Iris pigment epithelial cell (primary cell): ENCODE measurements around the gene SPATA21.

Experiments
- DNase-seq: peaks from one replicate; pipeline ENCODE4 v3.0.0-alpha.2; 2011; ENCODE audit warnings: low read depth

SPATA21 gene

DNA sequence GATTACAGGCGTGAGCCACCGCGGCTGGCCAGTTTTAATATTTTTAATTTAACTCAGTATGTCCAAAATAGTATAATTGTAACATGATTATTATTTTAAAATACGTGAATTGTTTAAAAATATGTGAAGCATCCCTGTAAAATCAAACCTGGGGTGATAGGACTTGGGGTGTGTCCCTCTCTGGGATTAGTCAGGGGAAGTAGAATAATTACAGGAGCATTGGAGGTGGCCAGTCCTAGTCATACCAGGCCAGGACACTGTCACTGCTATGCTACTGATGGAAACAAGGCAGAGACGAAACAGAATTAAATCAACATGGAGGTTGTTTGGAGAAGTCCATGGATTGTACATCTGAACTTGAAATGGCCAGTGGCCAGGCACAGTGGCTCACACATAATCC is 53.3 kb downstream of the SPATA21 start:
- DNase-seq = no peak

DNA sequence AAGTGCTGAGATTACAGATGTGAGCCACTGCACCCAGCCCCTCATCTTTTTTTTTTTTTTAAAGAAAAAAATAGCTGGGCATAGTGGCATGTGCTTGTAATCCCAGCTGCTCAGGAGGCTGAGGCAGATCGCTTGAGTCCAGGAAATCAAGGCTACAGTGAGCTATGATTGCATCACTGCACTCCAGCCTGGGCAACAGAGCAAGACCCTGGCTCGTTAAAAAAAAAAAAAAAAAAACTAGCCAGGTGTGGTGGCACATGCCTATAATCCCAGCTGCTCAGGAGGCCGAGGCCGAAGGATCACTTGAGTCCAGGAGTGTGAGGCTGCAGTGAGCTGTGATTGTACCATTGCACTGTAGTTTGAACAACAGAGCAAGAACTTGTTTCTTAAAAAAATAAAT is 56.4 kb downstream of the SPATA21 start:
- no peak for DNase-seq

DNA sequence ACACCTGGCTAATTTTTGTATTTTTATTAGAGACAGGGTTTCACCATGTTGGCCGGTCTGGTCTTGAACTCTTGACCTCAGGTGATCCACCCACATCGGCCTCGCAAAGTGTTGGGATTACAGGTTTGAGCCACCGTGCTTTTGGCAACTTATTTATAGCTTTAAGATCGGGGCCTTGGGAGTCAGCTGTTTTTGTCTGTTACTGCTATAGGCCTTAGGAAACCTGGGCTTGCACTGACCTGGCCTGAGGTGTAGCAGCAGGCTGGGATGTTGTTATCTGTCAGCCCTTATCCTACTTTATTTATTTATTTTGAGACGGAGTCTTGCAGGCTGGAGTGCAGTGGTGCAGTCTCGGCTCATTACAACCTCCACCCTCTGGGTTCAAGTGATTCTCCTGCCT is 58.8 kb downstream of the SPATA21 start:
- DNase-seq = no peak

DNA sequence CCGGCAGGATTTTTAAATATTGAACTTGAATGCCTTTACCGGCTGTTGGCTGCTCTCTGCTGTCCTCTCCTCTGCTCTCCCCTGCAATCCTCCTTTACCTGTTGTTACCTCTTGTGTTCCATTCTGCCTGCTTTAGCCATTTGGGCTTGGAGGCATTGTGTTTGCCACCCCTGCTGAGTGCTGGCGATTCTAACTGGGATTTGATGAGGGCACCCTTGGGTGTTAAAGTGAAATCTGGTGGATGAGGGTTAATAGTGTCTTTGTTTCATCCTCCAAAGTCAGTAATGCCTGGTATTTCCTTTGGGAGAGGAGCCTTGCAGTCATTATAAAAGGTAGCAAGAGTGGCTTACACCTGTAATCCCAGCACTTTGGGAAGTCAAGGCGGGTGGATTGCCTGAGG is 60.3 kb downstream of the SPATA21 start:
- DNase-seq = no peak

DNA sequence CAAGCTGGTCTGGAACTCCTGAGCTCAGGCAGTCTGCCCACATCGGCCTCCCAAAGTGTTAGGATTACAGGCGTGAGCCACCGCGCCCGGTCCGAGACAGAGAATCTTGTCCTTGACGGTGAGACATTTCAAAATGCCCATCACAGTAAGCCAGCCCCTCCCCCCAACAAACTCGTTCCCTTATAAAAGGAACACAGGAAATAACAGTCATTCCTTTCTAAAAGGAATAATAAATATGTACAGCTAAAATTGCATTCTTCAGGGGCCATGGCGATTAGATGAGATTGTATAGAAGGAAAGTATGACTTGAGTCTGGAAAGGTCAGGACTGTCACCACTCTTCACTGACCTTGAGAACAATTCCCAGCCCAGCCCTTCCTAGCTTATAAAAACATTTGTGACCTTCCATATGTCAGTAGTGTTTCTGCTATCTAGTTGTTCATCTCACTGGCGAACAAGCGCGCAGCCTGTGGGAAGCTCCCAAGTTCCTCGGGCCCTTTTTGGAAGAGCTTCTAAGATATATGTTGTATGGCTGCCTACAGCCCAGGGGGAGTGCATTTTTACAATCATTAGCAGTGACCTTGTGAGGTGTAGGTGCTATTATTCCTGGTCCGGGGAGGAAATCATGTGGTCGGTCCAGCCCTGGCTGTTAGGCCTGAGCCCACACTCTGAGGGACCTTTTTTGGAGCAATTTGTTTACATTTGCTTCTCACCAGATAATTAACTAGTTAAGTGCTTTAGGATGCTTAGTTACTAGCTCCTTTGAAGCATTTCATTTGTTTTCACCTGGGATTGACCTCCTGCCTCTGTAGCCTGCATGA is 61.5 kb downstream of the SPATA21 start:
- peak; percentile 83 for DNase-seq

DNA sequence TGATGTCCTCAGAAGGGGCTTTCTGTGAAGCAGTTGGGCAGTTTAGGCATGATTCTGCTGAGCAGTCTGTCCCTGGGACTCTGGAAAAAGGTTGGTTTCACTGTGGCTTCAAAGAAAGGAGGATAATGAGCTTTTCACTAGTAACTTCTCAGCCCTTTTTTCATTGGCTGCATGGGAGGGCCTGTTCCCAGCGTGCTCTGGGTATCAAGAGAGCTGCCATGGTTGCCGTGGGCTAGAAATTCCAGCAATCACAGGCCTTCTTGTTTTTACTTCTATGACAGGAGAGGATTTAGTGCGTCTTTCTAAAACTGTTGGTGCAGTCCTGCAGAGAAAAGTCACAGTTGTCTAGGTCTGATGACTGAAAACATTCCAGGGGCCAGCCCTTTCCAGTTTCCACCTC is 63.0 kb downstream of the SPATA21 start:
- DNase-seq = no peak

DNA sequence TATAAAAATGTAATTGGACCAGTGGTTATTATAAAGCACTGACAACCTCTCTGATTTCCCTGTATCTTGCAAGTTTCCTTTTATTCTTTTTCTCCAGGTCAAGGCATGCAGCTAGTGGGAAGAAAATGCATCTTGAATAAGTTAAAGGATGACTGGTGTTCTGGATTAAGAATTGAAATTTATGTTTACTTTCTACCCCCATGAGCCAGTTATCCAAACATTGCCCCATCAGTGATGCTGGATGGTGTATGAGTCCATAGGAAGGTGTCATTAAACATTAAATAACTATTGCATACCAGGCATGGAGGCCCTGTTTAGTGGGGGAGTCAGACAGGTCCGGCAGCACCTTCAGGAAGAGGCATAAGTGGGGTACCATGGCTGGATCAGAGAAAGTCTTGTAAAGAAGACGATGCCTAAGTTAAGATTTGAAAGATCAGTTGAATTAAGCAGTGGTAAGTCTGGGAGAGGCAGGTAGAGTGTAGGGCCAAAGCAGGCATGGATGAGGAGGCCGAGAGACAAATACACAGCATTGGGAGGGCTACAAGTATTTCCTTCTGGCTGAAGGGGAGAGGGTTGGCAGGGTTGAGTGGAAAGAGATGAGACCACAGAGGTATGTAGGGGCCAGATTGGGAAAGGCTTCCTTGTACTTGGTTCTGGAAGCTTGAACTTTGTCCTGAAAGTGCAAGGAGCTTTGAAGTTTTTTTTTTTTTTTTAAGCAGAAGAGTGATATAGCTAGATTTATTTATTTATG is 64.5 kb downstream of the SPATA21 start:
- DNase-seq = peak; percentile 35

DNA sequence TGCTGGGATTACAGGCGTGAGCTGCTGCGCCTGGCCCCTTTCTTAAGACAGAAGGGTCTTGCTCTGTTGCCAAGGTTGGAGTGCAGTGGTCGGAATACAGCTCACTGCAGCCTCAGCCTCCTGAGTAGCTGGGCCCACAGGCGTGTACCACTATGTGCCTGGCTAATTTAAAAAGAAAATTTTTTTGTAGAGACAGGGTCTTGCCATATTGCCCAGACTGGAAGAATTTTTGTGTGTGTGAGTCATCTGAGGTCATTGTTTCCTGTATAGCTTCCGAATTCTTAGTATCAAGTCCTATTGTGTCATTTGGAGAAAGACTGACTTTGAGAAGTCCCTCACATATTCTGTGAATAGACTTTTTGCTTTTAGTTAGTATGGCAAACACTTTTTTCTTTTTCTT is 65.5 kb downstream of the SPATA21 start:
- DNase-seq = peak; percentile 72

DNA sequence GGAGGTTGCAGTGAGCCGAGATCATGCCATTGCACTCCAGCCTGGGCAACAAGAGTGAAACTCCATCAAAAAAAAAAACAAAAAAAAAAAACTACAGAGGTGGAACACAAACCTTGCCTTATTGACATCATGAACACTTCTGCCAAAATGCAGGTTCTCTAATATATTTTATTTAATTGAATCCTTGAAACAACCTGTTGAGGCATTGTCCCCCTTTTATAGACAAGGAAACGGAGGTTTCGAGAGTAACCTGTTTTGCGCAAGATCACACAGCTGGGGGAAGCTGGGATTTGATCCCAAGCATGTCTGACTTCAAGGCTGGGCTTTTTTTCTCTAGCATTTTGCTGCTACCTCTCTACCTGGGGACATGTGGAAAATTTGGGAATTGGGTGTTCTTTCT is 67.4 kb downstream of the SPATA21 start:
- DNase-seq = no peak

DNA sequence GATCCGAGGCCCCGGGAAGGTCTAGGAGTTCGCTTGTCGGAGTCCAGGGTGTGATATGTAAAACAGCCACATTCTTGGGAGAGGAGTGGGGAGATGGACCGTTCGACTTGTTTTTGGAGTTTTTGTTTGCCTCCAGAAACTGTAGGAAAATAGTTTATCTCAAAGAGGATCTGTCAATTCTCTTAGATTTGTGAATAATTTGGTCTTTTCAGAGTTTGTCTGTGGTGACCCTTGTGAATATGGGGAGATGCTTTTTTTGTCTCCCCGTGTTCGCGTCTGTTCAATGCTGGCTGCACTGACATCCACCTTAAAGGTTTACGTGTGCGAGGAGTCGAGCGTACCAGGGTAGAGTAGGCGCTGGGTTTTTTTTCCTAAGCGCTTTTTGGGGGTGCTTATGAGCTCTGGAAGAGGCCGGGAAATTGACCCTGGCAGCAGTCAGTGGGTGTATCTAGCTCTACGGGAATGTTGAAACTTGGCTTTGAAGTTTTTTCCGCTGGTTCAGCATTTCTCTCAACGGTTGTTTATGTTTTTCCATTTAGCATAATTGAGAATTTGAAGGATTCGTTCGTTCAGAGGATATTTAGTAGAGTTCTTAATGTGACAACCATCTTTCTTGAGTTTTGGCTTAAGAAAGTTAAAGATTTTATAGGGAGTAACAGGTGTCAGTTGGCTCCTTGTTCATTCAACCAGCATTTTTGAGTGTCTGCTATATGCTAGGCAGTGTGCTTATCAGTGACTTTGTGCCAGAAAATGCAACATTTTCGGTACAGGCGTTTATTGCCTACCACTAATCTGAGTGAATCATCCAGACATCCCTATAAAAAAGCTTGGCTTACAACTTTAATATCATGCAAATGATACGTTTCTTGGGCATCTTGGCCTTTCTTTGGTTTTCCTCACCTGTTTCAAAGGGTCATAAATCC is 69.0 kb downstream of the SPATA21 start:
- peak; percentile 71 for DNase-seq

DNA sequence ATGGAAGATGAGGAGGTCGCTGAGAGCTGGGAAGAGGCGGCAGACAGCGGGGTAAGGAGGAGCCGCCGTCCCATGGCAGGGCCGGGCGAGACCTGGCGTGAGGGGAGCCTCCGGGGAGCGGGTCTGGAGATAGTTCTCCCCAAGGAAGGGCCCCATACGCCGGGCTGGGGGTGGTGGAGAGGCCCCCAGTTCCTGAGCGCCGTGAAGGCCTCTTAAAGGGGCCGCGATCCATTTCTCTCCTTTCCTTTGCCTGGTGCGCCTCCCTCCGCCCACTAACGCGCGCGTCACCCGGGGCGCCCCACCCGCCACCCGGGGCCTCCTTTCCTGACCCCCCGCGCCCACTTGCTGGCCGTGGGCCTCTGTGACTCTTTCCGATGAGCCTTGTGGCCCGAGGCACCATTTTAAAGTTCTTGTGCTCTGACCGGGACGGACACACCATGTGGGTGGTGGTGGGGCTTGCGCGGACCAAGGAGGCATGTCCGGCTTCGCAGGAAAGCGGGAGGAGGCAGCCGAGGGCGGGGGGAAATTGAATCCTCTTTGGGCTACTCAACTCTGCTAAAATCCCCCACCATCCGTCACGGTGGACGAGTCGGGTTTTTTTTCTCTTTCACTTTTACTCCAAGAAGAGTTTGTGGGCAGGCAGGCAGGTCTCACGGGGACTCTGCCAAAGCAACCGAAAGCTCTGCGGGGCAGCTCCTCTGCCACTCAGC is 69.8 kb downstream of the SPATA21 start:
- peak; percentile 87 for DNase-seq

DNA sequence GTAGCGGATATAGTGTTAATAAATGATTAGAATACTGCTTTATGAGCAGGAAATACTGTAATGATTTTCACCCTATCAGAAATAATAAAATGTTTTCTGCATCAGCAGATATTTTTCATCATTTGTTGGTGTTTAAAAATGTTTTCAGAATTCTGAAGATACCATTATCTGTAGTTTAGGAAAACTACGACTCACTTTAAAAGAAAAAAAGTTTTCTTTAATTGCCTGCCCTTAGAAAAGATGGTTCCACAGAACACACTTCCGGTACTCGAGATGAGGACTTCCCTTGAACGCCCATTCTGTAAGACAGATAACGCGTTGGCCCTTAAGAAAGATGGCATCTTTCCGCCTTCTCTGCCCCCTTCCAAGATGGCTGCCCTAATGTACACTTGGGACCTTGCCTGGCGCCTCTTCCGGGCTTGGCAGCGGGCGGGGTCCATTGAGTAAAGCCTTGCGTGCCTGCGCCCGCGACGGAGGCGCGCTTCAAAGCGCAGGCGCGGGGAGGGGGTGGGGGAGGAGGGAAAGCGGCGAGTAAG is 70.4 kb downstream of the SPATA21 start, which contains the start of gene SZRD1:
Gene SZRD1 (plus strand): TSS at position 521 of the 536 bp plus-strand sequence. CDS start 16 bp downstream, outside the sequence.
- peak; percentile 100 for DNase-seq

DNA sequence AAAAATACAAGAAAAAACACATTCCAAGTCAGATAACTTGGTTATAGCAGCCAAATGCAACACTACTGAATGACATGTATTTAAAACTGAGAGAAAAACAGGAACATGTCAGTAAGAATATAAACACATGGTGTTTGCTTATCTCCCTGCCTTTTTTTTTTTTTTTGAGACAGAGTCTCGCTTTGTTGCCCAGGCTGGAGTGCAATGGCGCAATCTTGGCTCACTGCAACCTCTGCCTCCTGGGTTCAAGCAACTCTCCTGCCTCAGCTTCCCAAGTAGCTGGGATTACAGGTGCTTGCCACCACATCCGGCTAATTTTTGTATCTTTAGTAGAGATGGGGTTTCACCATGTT is 72.1 kb downstream of the SPATA21 start:
- DNase-seq = peak; percentile 49

DNA sequence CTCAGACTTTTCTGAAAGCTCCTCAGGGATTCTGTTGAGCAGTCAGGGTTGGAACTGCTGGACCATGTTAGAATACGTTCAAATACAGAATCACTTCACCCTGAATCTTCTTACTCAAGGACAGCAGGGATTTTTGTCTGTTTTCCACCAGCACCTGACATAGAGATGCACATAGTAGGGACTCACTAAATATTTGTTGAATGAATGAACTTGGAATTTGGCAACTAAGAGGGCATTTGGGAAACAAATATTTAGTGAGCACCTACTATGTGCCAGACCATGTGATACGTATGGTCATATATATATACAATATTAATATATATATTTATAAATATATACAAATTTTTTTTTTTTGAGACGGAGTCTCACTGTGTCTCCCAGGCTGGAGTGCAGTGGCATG is 80.4 kb downstream of the SPATA21 start:
- no peak for DNase-seq

DNA sequence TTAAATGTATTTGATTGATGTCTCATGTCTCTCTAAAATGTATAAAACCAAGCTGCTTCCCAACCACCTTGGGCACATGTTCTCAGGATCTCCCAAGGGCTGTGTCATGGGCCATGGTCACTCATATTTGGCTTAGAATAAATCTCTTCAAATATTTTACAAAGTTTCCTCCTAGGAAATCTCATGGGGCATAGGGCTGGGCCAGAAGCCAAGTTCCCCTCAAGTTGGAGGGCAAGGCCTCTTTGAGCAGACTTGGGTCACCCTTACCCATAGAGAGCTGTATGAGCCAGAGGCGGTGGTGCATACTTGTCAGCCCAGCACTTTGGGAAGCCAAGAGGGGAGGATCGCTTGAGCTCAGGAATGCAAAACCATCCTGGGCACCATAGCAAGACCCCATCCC is 82.6 kb downstream of the SPATA21 start:
- no peak for DNase-seq

DNA sequence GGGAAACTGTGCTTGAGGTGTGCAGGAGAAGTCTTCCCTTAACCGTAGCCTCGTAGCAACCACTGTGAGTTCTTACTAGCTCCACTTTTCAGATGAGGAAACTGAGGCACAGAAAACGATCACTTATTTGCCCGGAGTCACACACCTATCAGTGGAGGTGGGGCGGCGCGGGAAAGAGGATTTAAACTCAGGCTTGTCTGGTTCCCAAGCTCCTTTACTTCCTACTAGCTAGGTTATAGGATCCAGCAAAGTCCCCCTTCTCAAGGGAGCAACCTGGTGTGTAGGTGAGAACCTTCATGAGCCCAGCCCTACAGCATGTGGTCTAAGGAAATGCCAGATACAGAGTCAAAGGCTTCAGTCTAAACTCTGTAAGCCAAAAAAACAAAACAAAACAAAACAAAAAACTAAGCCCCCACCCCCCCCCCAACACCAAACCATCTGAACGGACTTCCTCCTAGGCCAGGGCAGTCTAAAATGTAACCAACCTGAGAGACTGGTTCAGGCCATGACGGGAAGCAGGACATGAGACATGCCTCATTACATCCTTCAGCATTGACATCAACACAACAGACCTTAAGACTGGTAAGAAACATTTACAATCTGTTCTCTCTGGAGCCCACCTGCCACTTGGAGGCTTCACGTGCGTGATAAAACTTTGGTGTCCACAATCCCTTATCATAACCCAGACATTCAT is 84.2 kb downstream of the SPATA21 start:
- DNase-seq = no peak

DNA sequence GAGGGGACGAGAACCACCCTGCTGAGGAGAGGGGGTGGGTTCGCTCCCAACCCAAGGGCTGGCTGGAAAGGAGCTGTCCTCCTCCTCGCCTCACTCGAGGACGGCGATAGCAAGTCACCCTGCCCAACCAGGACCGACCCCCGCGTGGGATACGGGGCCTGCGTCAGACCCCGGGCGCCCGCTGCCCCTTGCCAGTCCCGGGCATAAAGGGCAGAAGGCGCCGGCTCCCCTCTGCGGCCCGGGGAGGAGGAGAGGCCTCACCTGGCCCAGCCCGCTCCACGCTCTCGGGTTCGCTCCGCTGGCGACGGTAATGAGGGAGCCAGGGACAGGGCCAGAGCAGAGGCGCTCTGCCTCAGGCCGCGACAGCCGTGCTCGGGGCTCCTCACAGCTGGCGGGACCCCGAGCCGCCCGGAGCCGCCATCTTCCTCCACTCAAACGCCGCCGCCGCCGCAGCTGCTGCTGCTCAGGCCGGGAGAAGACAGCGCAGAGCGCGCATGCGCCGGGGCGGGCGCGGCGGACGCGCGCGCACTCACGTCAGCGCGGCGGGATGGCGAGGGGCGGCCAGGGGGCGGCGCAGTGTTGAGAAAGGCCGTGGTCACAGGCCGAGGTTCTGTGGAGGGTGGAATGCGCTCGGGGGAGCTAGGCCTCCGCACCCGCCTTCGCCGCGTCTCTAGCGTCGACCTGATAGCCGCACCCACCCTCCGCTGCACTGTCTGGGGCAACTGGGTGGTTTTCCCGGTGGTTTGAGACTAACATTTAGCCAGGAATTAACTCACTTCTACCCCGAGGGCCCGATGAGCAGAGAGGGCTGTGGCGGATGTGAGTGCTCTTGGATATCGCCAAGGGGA is 85.0 kb downstream of the SPATA21 start, which contains the start of gene FBXO42:
Gene FBXO42 (minus strand): TSS at position 487 of the 848 bp plus-strand sequence. CDS start 37,062 bp downstream, outside the sequence.
- peak; percentile 88 for DNase-seq

DNA sequence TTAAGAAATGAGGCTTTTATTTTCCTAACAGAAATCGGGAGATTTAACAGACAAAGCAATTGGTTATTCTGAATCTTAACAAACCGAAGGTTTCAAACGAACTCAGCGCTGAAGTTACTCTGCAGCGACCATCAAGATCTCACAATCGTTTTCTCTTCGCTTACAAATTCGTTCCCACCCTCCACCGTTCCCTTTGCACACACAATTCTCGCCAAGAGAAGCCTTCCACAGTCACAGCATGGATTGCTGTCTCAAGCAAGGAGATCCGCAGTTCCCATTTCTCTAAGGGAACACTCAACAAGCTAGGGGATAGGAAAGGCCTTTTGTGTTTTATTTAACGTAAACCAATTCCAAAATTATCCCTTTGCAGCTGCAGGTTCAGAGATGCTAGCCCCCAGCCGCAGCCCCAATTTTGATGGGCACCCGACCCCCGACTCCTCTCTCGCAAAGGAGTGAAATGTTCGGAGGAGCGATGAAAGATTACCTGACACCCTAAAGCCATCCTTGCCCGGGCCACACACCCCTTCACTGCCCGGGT is 85.7 kb downstream of the SPATA21 start:
- peak; percentile 41 for DNase-seq

DNA sequence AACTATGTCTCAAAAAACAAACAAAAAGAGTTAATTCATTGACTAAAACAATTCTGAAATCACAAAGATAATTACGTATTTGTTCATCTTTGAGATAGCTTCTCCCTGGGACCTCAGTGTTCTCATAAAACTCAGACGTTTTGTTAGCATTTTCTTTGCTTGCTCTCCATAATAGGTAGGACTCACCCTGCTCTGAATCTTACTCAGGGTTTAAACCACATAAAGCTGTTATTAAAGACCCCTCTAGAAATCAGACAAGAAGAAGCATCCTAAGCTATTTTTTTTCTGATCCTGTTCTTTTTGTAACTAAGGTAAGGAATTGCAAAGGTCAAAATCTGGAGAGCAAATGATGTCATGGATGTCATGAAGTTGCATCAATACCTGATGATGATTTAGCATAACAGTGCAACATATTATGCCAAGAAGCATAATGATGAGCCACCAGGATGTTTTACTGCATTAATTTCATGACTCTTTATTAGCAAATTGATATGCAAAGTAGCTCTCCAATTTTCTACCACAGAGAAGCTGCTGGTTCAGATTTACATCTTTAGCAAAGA is 87.3 kb downstream of the SPATA21 start:
- DNase-seq = no peak
